Fibroblast of the conjunctiva (primary cell): ENCODE measurements around the gene U2AF1L4.

Source experiments
- DNase-seq: peaks from one replicate; pipeline ENCODE4 v3.0.0-alpha.2; 2010; ENCODE audit warnings: low read depth

Gene U2AF1L4, protein sequence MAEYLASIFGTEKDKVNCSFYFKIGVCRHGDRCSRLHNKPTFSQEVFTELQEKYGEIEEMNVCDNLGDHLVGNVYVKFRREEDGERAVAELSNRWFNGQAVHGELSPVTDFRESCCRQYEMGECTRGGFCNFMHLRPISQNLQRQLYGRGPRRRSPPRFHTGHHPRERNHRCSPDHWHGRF

DNA sequence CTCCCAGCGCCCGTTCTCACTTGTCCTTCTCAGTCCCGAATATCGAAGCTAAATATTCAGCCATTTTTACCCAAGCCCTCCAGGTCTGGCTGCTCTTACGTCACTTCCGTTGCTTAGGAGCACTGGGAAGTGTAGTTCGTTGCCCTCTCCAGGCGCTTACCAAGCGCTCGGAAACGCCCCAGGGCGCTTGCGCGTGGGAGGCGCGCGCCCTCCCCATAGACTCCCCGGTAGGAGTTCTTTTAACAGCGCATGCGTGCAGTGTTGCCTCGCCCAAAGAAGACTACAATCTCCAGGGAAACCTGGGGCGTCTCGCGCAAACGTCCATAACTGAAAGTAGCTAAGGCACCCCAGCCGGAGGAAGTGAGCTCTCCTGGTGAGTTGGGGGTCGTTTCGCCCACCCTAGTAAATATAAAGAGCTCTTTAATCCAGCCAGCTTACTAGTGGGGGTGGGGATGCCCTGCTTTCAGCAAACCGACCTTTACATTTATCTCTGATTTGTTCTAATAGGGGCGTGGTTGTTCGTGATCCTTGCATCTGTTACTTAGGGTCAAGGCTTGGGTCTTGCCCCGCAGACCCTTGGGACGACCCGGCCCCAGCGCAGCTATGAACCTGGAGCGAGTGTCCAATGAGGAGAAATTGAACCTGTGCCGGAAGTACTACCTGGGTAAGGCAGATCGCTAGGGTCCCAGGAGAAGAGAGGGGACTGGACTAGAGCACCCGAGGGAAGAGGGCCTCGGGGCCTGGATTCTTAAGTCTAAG, at the start of gene U2AF1L4, which contains the start of gene PSENEN:
Gene U2AF1L4, minus strand, starts transcription at position 91 of the 759 bp plus-strand sequence. Its CDS starts 27 bp downstream, at position 64.
Gene PSENEN, plus strand, starts transcription at position 324 of the 759 bp plus-strand sequence. Its CDS starts 280 bp downstream, at position 604.
- peak; percentile 100 for DNase-seq

DNA sequence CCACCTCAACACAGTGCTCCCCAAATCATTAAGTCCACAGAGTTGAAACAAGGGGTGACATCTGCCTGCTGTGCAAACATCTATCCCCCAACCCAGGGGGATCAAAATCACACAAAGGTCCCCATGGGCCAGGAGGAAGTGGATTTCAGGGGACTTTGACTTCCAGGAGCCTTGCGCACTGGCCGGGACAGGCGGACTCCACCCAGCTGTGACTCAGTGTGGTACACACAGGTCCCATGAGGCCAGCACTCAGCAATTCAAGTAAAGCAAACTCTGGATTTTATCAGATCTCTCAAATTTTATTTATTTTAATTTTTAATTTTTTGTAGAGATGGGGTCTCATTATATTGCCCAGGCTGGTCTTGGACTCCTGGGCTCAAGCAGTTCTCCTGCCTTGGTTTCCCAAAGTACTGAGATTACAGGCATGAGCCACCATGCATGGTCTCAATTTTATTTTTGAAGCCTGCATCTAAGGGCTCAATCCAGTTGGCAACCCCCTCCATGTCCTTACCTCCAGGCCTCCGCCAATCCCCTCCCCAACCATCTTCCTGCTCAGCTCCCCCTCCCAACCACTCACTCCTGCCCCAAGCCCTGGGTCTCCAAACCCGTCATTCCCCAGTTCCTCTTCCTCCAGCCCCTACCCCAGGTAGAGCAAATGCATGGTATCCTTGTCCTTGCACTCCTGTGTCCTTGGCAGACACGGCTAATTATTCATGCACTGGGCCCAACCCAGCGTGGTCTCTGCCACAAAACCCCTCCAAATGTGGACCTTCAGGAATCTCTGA, 48.4 kb upstream of the U2AF1L4 start:
- no peak for DNase-seq

DNA sequence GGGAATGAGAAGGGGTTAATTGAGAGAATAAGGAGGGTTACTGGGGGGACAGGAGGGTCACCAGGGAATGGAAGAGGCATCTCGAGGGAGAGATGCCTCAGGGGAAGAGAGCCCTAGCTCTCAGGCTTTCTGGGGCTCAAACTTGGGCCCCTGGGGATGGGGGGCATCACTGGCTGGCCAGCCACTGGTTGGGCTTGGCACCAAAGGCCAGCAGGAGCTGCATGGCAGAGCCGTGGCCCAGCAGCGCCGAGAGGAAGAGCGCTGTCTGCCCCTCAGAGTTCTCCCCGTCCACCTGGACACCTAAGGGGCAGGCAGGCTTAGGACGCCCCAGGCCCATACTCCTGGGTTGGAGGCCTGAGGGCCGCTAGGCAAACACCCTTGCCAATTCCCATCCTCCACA, 47.7 kb upstream of the U2AF1L4 start:
- DNase-seq, result no peak

DNA sequence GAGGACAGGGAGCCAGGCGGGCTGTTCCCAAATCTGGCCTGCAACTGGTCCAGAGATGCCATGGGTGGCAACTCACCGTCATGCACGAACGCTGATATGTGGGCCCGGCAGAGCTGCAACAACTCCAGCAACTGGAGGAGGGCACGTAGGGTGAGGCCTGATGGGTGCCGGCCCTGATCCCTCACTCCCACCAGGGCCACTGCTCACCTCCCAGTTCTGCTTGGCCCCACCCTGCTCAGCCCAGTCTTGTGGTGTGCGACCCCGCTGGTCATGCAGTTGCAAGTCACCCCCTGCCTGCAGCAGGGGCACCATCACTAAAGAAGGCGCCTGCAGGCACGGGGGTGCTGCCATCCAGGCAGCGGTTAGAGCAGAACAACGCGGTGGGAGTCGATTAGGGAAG, 47.1 kb upstream of the U2AF1L4 start:
- DNase-seq, result no peak

DNA sequence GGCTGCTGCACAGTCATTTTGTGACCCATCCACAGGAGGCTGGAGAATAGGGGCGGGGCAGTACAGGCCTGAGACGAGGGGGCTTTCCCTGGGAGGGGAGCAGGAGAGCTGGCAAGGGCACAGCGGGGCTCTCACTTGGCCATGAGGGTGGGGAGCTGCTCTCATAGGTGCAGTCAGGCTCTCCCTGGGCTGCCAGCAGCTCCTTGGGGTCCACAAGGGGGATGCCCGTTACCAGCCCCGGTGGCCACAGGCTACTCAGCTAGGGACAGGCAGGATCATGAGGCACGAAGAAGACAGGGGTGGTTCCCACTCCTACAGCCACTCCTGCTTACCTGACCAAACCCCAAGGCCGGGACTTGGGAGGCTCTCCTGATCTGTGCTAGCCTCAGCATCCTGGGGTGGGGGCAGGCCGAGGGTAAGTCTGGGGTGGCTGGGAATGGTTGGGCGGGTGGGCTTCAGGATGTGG, 46.6 kb upstream of the U2AF1L4 start:
- no peak for DNase-seq

DNA sequence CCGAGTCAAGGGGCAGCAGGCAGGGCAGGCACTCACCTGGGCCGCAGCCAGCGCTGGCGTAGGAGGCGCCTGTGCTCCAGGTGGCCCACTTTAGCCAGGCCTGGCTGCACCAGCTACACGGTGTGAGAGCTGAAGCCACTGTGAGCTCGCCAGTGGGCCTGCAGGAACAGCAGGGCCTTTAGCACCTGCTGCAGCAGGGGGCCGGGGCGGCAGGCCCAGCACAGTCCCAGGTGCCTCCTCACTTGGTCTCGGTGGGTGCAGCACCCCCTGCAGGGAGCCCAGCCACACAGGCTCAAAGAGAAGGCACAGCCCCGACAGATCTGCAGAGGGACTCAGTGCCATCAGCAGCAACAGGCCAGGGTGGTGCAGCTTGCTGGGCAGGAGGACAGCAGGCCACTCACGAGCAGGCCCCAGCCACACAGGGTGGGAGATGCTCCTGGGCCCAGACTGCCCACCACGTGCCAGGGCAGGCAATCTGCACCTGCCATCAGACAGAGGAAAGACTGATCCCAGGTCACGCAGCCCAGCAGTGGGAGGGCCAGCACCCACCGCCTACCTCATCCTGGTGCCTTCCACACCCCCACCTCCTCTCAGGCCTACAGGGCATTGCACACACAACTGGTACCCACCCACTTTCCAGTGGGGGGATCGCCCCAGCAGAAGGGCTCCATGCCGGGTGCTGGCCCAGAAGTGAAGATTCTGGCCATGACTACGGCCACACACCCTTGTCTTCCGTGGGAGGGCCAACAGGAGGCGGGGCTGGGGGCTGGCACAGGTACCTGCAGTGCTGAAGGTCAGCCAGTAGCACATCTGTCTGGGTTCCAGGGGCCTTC, 46.0 kb upstream of the U2AF1L4 start:
- no peak for DNase-seq

DNA sequence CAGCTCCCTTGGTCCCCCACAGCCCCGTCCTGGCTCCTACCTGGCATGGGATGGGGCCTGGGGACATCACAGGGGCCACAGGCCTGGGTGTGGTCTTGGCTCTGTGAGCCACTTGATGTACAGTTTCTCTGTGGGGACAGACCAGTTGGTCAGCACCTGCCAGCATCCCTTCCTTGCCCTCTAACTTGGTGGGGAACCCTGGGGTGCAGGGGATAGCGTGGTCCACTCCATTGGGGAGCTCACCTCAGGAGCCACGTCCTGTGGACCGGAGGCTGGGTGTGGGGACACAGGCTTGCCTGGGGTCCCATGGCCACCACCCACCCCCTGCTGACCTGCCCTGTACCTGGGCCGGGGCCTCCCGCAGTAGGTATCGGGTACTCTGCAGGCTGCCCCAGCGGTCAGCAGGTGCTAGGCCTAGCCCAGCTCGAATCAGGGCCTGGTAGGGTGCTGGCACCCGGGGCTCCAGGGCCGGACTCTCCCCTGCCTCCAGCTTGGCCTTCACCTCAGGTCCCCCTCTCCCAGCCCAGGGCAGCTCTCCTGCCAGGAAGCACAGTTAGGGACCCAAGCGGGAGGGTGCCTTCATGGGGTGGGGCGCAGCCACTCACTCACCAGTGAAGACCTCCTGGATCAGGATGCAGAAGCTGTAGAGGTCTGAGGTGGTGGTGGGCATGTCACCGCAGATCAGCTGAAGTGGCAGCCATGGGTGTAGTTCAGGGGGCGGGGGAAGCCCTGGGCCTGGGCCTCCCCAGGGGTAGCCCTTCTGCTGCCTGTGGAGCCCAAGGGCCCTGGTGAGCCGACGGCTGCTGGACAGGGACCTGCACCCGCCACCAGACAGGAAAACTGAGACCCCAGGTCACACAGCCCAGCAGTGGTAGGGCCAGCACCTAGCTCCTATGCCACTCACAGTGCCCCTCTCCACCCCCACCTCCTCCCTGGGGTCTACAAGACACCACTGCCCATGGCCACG, 45.0 kb upstream of the U2AF1L4 start:
- no peak for DNase-seq

DNA sequence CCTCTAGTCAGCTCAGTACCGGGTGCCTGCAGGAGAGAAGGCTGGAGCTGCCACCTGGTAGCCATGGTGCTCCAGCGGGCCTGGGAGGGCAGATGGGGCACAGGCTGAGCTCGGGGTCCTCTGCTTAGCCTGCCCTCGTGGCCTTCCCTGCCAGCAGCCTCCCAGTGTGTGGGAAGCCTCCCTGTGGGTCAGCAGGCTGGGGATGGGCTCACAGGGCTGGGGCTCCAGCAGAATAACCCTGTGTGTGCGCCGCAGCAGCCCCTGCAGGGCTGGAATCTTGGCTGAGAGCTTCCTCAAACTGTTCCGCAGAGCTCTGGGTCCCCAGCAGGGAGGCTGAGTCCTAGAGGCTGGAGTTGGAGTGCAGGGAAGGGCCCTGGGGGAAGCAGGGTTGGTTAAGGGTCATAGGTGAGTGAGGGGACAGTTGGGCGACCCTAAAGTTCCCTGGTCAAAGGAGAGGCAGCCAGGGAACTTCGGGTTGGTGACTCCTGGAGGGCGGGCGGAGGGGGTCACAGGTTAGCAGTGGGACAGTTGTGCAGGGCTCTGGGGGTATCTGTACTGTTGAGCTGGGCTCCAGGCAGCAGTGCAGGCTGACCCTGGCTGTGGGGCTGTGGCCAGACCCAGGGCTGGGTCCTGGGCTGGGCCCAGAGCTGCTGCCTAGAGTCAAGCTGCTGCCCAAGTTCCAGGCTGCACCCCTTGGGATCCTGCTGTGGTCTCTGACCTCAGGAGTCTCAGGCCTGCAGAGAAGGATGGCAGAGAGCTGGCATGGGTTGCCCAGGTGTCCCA, 44.2 kb upstream of the U2AF1L4 start:
- DNase-seq, result no peak

DNA sequence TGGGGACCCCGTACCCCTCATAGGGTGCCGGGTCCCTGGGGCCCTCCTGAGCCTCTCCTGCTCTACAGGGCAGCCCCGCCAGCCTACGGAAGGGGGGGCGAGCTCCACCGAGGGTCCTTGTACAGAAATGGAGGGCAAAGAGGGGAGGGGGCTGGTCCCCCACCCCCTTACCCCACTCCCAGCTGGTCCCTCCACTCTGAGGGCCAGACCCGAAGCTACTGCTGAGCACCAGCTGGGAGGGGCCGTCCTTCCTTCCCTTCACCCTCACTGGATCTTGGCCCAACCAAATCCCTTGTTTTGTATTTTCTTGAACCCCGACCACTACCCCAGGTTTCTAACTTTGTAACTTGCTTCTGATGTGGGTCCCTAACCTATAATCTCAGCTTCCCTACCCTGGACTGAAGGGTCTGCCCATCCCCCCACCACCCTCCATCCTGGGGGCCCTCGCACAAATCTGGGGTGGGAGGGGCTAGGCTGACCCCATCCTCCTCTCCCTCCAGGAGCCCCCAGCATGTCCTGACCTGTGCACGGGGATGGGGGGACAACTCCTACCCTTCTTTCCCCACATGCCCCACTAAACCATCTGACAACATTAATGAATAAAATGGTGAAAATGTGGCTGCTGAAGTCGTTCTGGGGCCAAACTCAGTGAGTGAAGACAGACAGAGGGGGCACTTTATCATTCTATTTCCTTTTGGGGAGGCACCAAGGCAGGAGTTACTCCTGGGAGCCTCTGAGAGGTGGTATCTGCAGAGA, 43.2 kb upstream of the U2AF1L4 start:
- no peak for DNase-seq

DNA sequence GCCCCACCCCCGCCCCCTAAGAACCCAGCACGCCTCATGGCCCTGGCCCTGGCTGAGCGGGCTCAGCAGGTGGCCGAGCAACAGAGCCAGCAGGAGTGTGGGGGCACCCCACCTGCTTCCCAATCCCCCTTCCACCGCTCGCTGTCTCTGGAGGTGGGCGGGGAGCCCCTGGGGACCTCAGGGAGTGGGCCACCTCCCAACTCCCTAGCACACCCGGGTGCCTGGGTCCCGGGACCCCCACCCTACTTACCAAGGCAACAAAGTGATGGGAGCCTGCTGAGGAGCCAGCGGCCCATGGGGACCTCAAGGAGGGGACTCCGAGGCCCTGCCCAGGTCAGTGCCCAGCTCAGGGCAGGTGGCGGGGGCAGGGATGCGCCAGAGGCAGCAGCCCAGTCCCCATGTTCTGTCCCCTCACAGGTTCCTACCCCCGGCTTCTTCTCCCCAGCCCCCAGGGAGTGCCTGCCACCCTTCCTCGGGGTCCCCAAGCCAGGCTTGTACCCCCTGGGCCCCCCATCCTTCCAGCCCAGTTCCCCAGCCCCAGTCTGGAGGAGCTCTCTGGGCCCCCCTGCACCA, 42.1 kb upstream of the U2AF1L4 start:
- DNase-seq, result no peak

DNA sequence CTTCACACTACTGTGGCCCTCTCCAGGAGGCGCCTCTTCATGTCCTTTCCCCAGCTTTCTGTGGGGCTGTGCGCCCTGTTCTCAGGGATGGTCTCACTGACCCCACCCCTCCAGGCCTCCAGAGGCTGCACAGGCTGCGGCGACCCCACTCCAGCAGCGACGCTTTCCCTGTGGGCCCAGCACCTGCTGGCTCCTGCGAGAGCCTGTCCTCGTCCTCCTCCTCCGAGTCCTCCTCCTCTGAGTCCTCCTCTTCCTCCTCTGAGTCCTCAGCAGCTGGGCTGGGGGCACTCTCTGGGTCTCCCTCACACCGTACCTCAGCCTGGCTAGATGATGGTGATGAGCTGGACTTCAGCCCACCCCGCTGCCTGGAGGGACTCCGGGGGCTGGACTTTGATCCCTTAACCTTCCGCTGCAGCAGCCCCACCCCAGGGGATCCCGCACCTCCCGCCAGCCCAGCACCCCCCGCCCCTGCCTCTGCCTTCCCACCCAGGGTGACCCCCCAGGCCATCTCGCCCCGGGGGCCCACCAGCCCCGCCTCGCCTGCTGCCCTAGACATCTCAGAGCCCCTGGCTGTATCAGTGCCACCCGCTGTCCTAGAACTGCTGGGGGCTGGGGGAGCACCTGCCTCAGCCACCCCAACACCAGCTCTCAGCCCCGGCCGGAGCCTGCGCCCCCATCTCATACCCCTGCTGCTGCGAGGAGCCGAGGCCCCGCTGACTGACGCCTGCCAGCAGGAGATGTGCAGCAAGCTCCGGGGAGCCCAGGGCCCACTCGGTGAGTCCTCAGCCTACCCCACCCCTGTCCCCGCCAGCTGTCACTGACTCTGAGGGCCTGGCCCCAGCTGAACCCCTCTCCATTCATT, 41.3 kb upstream of the U2AF1L4 start:
- no peak for DNase-seq

DNA sequence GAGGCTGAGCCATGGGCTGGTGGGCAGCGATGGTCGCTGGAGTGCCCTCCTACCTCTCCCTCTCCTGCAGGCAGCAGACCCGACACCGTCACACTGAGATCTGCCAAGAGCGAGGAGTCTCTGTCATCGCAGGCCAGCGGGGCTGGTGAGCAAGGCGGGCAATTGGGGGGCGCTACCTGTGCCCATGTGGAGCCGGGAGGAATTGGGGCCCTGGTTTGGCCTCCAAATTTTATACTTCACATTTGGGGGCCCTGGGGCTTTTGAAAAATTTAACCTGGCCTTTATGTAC, 40.1 kb upstream of the U2AF1L4 start:
- DNase-seq, result no peak

DNA sequence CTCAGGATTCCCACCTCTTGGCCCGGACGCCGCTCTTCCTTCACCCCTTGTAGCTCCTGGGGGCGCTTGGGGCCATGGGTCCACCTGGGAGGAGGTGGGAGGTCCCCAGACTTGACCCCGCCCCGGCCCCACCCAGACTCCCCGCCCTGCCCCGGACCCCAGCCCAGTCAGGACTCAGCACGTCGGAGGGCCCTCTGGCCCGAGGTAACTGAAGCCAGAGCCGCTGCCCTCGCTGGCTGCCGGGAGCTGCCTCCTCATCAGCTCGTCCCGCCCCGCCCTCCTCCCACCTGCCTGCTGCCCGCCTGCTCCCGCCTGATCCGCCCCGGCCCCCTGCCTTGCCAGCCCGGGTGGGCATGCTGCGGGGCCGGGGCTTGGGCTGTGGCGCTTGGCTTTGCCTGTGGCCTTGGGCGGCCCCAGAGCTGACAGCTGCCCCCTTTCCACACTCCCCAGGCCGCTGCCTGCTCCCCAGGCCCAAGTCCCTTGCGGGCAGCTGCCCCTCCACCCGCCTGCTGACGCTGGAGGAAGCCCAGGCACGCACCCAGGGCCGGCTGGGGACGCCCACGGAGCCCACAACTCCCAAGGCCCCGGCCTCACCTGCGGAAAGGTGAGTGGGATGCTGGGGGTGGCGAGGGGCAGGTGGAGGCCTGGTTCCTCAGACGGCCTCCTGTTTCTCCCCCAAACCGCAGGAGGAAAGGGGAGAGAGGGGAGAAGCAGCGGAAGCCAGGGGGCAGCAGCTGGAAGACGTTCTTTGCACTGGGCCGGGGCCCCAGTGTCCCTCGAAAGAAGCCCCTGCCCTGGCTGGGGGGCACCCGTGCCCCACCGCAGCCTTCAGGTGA, 39.5 kb upstream of the U2AF1L4 start:
- no peak for DNase-seq

DNA sequence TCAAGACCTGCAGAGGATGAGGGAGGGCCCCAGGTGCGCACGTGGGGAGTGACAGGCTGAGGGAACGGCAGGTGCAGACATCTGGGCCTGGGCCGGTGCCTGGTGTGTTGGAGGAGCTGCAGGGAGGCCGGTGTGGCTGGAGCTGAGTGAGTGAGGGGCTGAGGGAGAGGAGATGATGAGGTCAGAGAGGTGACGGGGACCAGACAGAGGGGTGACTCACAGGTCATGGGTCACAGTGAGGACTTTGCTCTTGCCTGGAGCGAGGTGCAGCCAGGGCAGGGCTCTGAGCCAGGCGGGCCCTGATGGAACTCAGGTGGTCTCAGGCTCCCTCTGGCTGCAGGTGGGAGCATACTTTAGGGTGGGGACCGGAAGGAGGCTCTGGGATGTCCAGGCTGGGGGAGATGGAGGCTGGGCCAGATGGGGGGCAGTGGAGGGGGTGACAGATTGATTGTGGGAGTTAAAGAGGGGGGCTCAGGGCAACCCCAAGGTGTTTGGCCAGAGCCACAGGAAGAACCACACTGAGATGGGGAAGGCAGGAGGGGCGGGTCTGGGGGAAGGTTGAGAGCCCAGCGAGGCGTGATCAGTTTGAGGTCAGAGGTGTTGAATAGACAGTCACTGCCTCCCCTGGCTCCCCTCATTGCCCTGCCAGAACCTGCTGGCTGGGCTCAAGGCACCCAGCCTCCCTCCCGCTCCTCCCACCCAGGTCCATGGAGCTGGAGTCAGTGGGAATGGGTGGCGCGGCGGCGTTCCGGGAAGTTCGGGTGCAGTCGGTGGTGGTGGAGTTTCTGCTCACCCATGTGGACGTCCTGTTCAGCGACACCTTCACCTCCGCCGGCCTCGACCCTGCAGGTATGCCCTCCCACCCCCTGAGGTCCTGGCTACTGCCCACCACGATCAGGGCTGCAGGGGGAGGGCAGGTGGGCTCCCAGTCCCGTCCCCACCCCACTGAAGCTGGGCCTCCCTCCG, 38.5 kb upstream of the U2AF1L4 start:
- DNase-seq, result no peak

DNA sequence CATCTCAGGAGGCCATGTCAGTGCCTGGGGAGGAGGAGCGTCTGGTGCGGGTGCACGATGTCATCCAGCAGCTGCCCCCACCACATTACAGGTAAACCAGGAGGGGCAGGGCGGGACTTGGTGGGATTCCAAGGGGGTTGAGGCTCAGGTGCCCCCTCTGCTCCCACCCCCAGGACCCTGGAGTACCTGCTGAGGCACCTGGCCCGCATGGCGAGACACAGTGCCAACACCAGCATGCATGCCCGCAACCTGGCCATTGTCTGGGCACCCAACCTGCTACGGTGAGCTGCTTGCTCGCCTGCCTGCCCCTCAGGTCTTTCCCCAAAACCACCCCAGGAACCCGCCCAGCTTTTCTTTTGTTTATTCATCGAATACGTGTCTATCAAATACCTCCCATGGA, 37.4 kb upstream of the U2AF1L4 start:
- DNase-seq, result no peak

DNA sequence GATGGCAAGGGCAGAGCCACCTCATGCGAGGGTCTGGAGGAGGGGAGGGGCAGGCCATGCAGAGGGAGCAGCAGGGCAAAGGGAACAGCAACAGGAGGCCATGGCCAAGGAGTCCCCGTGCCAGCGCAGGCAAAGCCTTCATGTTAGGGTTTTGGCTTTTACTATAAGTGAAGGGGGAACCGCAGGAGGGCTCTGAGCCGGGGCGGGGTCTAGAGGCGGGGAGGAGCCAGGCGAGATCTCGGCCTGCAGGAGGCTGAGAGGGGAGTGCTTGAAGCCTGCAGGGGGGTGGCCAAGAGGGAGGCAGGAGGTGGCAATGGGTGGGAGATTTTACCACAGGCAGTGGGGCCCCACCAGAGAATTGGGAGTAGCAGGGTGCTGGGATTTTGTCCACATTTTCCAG, 36.4 kb upstream of the U2AF1L4 start:
- no peak for DNase-seq
